Esophagus squamous epithelium (tissue), 4 donors: ENCODE data around the gene PCF11.

Experiments used
- POLR2A ChIP-seq, 4 donors: fragments of 450-650 bp; IDR thresholded peaks; one replicate each; pipeline ENCODE4 v1.6.1; 2017; ENCODE audit warnings: antibody characterized with exemption in 4 of 4, mild to moderate bottlenecking in 4 of 4, moderate library complexity in 3 of 4
- TF ChIP-seq, protein P1 (sequence below), 6 experiments: fragments of 450-650 bp in 4 of 6; fragments of 200-600 bp in 2 of 6; sonication (generic) in 2 of 6; IDR thresholded peaks; one replicate each; pipeline ENCODE4 v1.5.1; 2016 to 2019; ENCODE audit warnings: antibody characterized with exemption in 6 of 6, mild to moderate bottlenecking in 4 of 6, moderate library complexity in 4 of 6

DNA sequence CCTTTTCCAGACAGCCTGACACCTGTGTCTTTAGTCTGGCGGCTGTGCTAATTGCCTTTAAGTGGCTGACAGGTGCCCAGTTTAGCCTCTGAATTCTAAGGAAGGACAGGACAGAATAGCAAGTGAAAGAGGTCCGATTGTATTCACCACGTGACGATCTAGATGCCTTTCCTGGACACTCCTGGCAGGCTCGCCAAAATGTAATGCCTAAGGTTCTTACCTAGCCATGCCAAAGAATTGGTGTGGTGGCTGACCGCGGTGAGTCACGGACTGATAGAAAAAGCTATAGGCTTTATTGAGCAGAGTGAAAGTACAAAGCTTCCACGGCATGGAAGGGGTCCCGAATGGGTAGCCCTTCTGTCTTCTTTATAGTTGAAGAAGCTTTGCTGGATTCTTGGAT, 63.3 kb downstream of the PCF11 start:
- TF ChIP-seq POLR2A (IDR thresholded peaks at IDR 0.05) = no peak
- TF ChIP-seq, protein P1, sequence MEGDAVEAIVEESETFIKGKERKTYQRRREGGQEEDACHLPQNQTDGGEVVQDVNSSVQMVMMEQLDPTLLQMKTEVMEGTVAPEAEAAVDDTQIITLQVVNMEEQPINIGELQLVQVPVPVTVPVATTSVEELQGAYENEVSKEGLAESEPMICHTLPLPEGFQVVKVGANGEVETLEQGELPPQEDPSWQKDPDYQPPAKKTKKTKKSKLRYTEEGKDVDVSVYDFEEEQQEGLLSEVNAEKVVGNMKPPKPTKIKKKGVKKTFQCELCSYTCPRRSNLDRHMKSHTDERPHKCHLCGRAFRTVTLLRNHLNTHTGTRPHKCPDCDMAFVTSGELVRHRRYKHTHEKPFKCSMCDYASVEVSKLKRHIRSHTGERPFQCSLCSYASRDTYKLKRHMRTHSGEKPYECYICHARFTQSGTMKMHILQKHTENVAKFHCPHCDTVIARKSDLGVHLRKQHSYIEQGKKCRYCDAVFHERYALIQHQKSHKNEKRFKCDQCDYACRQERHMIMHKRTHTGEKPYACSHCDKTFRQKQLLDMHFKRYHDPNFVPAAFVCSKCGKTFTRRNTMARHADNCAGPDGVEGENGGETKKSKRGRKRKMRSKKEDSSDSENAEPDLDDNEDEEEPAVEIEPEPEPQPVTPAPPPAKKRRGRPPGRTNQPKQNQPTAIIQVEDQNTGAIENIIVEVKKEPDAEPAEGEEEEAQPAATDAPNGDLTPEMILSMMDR (IDR thresholded peaks at IDR 0.05) = no peak
